K562 (cell line): ENCODE results near the gene PDIA4. TPM values are rescaled to one million over a fixed set of nuclear protein-coding genes. Genes with fewer than 3 reads are reported as not detected.

Experiments
- ARID1B ChIP-seq: fragments of 450-650 bp; IDR thresholded peaks from 2 replicates; pipeline ENCODE4 v1.6.1; 2016; ENCODE audit warnings: antibody characterized with exemption, mild to moderate bottlenecking, inconsistent platforms
- ARID4B ChIP-seq: sonication (generic); formaldehyde crosslinking; IDR thresholded peaks from 2 replicates; pipeline ENCODE4 v1.8.0; 2022; ENCODE audit warnings: mild to moderate bottlenecking, missing genetic modification reagents
- CC2D1A ChIP-seq: fragments of 450-650 bp; IDR thresholded peaks from 2 replicates; pipeline ENCODE4 v1.6.1; 2017; ENCODE audit warnings: mild to moderate bottlenecking
- CEBPB ChIP-seq: fragments of 450-650 bp; IDR thresholded peaks from 2 replicates; pipeline ENCODE4 v1.6.1; 2016; ENCODE audit warnings: missing genetic modification characterization, missing compliant biosample characterization
- CREB3 ChIP-seq: fragments of 450-650 bp; conservative IDR thresholded peaks from 2 replicates; pipeline ENCODE4 v1.6.1; 2016; ENCODE audit warnings: missing genetic modification characterization, low read depth, mild to moderate bottlenecking, missing compliant biosample characterization, moderate library complexity
- EGR1 ChIP-seq: fragments of 450-650 bp; conservative IDR thresholded peaks from 2 replicates; pipeline ENCODE4 v1.6.1; 2017; ENCODE audit warnings: mild to moderate bottlenecking
- FOXO4 ChIP-seq: fragments of 450-650 bp; formaldehyde crosslinking; IDR thresholded peaks from 2 replicates; pipeline ENCODE4 v1.4.0; 2020; ENCODE audit warnings: mild to moderate bottlenecking, moderate library complexity
- HDAC3 ChIP-seq: fragments of 450-650 bp; IDR thresholded peaks from 2 replicates; pipeline ENCODE4 v1.6.1; 2018; ENCODE audit warnings: borderline replicate concordance, mild to moderate bottlenecking, moderate library complexity; ENCODE audit not compliant: partially characterized antibody
- HDAC8 ChIP-seq: fragments of 450-650 bp; IDR thresholded peaks from 2 replicates; pipeline ENCODE4 v1.6.1; 2016; ENCODE audit warnings: mild to moderate bottlenecking, missing genetic modification characterization, moderate library complexity, missing compliant biosample characterization
- HDGF ChIP-seq: fragments of 450-650 bp; IDR thresholded peaks from 2 replicates; pipeline ENCODE4 v1.6.1; 2016
- MIER1 ChIP-seq: fragments of 450-650 bp; IDR thresholded peaks from 2 replicates; pipeline ENCODE4 v1.6.1; 2016; ENCODE audit warnings: antibody characterized with exemption, mild to moderate bottlenecking, low read depth
- PCBP2 ChIP-seq: fragments of 200-400 bp; formaldehyde crosslinking; IDR thresholded peaks from 2 replicates; pipeline ENCODE4 v1.6.1; 2018; ENCODE audit warnings: low read length, low read depth, mild to moderate bottlenecking, moderate library complexity; ENCODE audit not compliant: poor library complexity, severe bottlenecking
- PHB2 ChIP-seq: fragments of 450-650 bp; IDR thresholded peaks from 2 replicates; pipeline ENCODE4 v1.6.1; 2017; ENCODE audit warnings: low read depth
- SIN3B ChIP-seq: fragments of 450-650 bp; IDR thresholded peaks from 2 replicates; pipeline ENCODE4 v1.6.1; 2017; ENCODE audit warnings: low read depth, mild to moderate bottlenecking, moderate library complexity
- SMAD2 ChIP-seq: fragments of 150-350 bp; IDR thresholded peaks from 2 replicates; pipeline ENCODE4 v1.6.1; 2014; ENCODE audit warnings: low read depth, mild to moderate bottlenecking, low read length
- SMARCA4 ChIP-seq: fragments of 450-650 bp; IDR thresholded peaks from 2 replicates; pipeline ENCODE4 v1.6.1; 2016
- TCF3 ChIP-seq: sonication (generic); formaldehyde crosslinking; IDR thresholded peaks from 2 replicates; pipeline ENCODE4 v1.4.0; 2020; ENCODE audit warnings: mild to moderate bottlenecking, missing genetic modification reagents
- ZNF140 ChIP-seq: fragments of 250-450 bp; sonication (Bioruptor Pico); IDR thresholded peaks from 2 replicates; pipeline ENCODE4 v1.8.0; 2021; ENCODE audit warnings: moderate library complexity, mild to moderate bottlenecking, inconsistent platforms
- ZNF175 ChIP-seq: fragments of 200-800 bp; sonication (Bioruptor generic); IDR thresholded peaks from 2 replicates; pipeline ENCODE4 v1.6.1; 2016; ENCODE audit warnings: low read depth, mild to moderate bottlenecking, missing genetic modification characterization, missing compliant biosample characterization
- ZNF436 ChIP-seq: fragments of 250-450, 450-650 bp; sonication (Bioruptor Pico); formaldehyde crosslinking; IDR thresholded peaks from 2 replicates; pipeline ENCODE4 v1.7.0; 2020; ENCODE audit warnings: mild to moderate bottlenecking
- ZNF766 ChIP-seq: fragments of 200-800 bp; sonication (Bioruptor generic); conservative IDR thresholded peaks from 2 replicates; pipeline ENCODE4 v1.6.1; 2016; ENCODE audit warnings: missing genetic modification characterization, missing compliant biosample characterization
- ZNF79 ChIP-seq: fragments of 250-450 bp; sonication (Bioruptor Pico); IDR thresholded peaks from 2 replicates; pipeline ENCODE4 v1.4.0; 2020; ENCODE audit warnings: low read depth, mild to moderate bottlenecking, moderate library complexity
- polyA plus RNA-seq, 8 experiments: library from polyadenylated mRNA; depleted of rRNA in 4 of 8; stranded (reverse) in 5 of 8; unstranded in 3 of 8; fragments of >200 nt; fragmentation: Nextera tagmentation in 2 of 8; fragmentation: Illumina TruSeq in 1 of 8; extraction: Ambion mirVana in 2 of 8; extraction: Trizol in 1 of 8; gene quantifications; 2 replicates each; pipeline versions ENCODE4 v1.2.1 to v1.2.3, GENCODE V29; 2011 to 2014; ENCODE audit warnings: inconsistent platforms in 1 of 8, missing spikeins in 1 of 8
- total RNA-seq, 7 experiments: library from RNA; depleted of rRNA in 6 of 7; stranded (reverse); fragments of >200 nt in 6 of 7; fragmentation: Illumina TruSeq in 2 of 7; extraction: Trizol in 2 of 7; gene quantifications; 2 replicates each; pipeline versions ENCODE4 v1.2.1 to v1.2.3, GENCODE V29; 2011 to 2021; ENCODE audit warnings: low replicate concordance in 1 of 7

Gene PDIA4
- total and polyA plus RNA-seq, 9 of the 15 experiments (the other 6 are each of a cell fraction or from before 2014, with no cell fraction given) = 9.1 to 175 (median 146) TPM

GRCh38 chr7:149028346-149029109 lies at the start of gene PDIA4 (continued):
- TF ChIP-seq CEBPB = no peak
- no peak for TF ChIP-seq HDAC8 (tag)
- no peak for TF ChIP-seq HDAC3
- peak; percentile 96 for TF ChIP-seq ARID4B (CRISPR knock-in tag)
- TF ChIP-seq CREB3 (tag) = no peak
- no peak for TF ChIP-seq ZNF436
- no peak for TF ChIP-seq ZNF175 (CRISPR knock-in tag)
- no peak for TF ChIP-seq FOXO4 (CRISPR knock-in tag)
- TF ChIP-seq ZNF140 = no peak
- TF ChIP-seq SIN3B = peak; percentile 81; the same call in 1 of the 2 replicates
- TF ChIP-seq CC2D1A = peak; percentile 33; the same call in 1 of the 2 replicates
- TF ChIP-seq PCBP2 = no peak
- peak; percentile 40; the same call in 1 of the 2 replicates for TF ChIP-seq TCF3 (CRISPR knock-in tag)
- no peak for TF ChIP-seq PHB2
- TF ChIP-seq ZNF766 (CRISPR knock-in tag) = no peak
- no peak for TF ChIP-seq ZNF79 (CRISPR knock-in tag)
- no peak for TF ChIP-seq SMAD2
- TF ChIP-seq EGR1 = peak; percentile 96
- TF ChIP-seq HDGF = no peak
- no peak for TF ChIP-seq SMARCA4
- TF ChIP-seq ARID1B = no peak
- no peak for TF ChIP-seq MIER1
